C4-2B (cell line): ENCODE measurements around the gene GUCY1B1.

Source experiments
- ZFX ChIP-seq: fragments of 450-650 bp; IDR thresholded peaks from 2 replicates; pipeline ENCODE4 v1.6.1; 2017
- TF ChIP-seq, protein P1 (sequence below): fragments of 450-650 bp; conservative IDR thresholded peaks from 2 replicates; pipeline ENCODE4 v1.5.1; 2017; ENCODE audit warnings: mild to moderate bottlenecking

DNA sequence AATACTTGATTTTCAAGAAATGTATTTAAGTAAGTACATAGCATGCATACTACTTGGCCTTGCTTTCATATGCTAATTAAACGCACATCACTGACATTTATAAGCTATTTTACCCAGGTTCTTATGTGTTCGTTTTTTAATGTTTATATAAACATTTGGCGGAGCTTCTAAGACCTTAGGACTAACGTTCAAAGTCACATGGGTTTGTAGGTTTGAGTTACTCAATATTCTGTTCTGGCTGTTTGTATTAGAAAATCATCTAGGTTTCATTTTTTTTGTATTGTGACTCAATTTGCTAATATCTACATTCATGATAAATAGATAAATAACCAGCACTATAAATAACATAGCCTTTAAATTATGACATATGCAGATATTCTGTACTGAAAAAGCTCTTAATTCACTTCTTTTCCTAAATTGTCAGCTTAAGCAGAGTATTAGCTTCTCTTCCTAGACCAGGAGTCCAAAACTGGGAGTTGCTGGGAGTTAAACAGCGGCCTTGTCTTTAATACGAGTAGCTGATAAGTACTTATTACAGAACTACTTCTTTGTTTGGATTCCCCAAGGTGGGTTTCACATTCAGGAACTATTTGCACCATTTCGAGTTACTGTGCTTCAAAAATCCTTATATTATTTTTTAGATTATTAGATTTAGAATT is 42.0 kb downstream of the GUCY1B1 start:
- TF ChIP-seq, protein P1, sequence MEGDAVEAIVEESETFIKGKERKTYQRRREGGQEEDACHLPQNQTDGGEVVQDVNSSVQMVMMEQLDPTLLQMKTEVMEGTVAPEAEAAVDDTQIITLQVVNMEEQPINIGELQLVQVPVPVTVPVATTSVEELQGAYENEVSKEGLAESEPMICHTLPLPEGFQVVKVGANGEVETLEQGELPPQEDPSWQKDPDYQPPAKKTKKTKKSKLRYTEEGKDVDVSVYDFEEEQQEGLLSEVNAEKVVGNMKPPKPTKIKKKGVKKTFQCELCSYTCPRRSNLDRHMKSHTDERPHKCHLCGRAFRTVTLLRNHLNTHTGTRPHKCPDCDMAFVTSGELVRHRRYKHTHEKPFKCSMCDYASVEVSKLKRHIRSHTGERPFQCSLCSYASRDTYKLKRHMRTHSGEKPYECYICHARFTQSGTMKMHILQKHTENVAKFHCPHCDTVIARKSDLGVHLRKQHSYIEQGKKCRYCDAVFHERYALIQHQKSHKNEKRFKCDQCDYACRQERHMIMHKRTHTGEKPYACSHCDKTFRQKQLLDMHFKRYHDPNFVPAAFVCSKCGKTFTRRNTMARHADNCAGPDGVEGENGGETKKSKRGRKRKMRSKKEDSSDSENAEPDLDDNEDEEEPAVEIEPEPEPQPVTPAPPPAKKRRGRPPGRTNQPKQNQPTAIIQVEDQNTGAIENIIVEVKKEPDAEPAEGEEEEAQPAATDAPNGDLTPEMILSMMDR: no peak
- TF ChIP-seq ZFX: no peak
